Gastroesophageal sphincter (tissue), 3 donors: ENCODE data around the gene LOXHD1.

Source experiments
- EP300 ChIP-seq: sonication (generic); formaldehyde crosslinking; IDR thresholded peaks from one replicate; pipeline ENCODE4 v1.6.1; 2017; ENCODE audit warnings: antibody characterized with exemption, mild to moderate bottlenecking
- POLR2AphosphoS5 ChIP-seq: sonication (generic); formaldehyde crosslinking; IDR thresholded peaks from one replicate; pipeline ENCODE4 v1.6.1; 2017; ENCODE audit warnings: antibody characterized with exemption
- TF ChIP-seq, protein P1 (sequence below), 4 experiments: fragments of 200-600 bp in 2 of 4; fragments of 450-650 bp in 2 of 4; sonication (generic) in 1 of 4; IDR thresholded peaks; one replicate each; pipeline ENCODE4 v1.5.1; 2017 to 2019; ENCODE audit warnings: antibody characterized with exemption in 4 of 4, mild to moderate bottlenecking in 2 of 4, moderate library complexity in 2 of 4

DNA sequence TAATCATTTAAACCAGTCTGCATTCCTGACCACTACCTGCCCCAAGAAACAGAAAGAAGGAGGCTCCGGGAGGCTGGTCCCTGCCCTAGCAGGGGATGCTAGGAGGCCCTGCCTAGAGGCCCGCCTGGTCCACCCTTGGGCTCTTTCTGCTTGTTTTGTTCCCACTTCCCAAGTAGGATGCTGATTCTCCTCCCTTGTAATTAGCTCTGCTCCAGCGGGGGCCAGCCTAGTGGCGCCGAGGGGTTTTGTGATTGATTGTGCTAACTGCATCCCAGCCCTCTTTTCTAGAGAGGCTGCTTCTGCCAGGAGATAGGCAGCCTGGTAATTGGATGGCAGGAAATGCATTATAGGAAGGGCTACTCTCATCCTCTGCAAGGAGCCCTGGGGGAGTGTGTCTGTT lies 220.0 kb downstream of the LOXHD1 start:
- TF ChIP-seq, protein P1, sequence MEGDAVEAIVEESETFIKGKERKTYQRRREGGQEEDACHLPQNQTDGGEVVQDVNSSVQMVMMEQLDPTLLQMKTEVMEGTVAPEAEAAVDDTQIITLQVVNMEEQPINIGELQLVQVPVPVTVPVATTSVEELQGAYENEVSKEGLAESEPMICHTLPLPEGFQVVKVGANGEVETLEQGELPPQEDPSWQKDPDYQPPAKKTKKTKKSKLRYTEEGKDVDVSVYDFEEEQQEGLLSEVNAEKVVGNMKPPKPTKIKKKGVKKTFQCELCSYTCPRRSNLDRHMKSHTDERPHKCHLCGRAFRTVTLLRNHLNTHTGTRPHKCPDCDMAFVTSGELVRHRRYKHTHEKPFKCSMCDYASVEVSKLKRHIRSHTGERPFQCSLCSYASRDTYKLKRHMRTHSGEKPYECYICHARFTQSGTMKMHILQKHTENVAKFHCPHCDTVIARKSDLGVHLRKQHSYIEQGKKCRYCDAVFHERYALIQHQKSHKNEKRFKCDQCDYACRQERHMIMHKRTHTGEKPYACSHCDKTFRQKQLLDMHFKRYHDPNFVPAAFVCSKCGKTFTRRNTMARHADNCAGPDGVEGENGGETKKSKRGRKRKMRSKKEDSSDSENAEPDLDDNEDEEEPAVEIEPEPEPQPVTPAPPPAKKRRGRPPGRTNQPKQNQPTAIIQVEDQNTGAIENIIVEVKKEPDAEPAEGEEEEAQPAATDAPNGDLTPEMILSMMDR (IDR thresholded peaks at IDR 0.05), result no peak
- no peak for TF ChIP-seq POLR2AphosphoS5
- TF ChIP-seq EP300, result no peak
